Activated CD8-positive, alpha-beta memory T cell treated with anti-CD3 and anti-CD28 coated beads for 1 hour (primary cell): Measurements from ENCODE around the gene MRPS18B.
A peak's percentile ranks its signal among the peaks of the same experiment; 100 is the strongest.
"Not testable (repeated sequence)": the region's sequence is repeated elsewhere in the genome, so short reads cannot be mapped to it uniquely, and the experiment has no call there.

ENCODE experiments used
- DNase-seq, 2 donors: peaks; one replicate each; pipeline ENCODE4 v3.0.0-alpha.2; 2020; ENCODE audit warnings: low read depth in 1 of 2; ENCODE audit errors: extremely low read depth in 1 of 2

Gene MRPS18B

DNA sequence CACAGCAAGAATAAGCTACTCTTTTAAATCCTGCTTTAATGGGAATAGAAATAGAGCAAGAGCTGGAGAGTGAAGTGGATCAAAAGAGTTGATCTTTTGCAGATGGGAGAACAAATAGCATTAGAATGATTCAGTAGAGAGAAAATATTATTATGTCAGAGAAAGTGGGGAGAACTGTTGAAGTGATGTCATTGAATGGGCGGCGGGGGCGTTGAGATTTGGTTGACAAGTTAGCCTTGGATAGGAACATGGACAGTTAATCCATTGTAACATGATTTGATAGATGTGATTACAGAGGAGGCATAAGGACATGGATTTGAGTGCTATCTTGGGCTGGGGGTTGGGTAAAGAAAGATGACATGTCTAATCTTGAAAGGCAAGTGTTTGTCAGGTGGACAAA is 18.2 kb downstream of the MRPS18B start:
- no peak for DNase-seq

DNA sequence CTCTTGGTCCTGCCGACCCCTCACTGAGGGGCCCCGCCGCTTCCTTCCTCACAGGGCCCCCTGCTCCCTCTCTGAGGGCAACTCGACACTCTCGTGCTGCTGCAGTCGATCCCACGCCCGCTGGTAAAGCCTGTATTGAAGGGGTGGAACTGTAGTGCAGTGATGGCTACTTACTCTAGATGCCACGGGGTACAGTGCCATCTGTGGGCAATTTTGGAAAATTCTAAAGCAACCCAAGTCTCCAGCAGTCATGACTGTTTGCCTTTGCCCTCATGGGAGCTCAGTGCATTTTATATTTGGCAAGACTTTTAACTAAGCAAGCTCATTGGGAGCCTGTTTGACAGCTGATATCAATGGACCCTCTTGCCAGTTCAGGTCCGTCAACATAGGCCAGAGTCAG is 22.8 kb downstream of the MRPS18B start:
- no peak for DNase-seq

DNA sequence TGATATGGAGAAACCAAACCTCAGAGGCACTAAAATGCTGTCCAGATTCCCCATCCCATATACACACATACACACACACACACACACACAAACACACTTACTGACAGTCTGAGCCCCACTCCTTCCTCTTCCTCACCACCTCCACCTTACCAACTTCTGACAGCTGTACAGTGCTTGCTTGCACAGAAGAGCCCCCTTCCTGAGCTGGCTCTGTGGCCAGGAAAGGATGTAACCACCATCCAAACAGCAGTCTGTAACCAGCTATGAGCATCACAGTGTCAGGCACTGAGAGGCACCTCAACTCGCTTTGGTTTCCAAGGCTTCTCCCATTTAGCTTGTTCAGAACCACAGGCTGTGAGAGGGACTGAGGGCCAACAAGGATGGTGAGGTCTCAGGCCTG is 23.4 kb downstream of the MRPS18B start:
- no peak for DNase-seq

DNA sequence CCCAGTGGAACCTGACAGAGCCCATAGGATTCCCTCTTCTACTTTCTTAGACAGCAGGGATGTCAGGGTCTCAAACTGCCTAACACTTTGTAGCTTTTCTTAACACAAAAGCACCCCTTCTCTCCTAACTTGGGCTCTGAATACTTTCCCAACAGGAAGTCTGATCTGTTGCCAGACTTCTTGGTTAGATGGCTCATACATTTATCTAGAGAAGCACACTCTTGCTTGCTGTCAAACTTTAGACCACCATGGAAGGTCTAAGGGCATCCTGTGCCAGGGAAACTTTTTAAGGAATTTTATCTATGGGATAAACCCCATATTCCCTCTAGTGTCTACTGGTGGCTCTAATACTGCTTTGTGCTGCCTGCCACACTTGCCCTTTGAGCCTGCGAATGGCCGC is 26.0 kb downstream of the MRPS18B start:
- no peak for DNase-seq

DNA sequence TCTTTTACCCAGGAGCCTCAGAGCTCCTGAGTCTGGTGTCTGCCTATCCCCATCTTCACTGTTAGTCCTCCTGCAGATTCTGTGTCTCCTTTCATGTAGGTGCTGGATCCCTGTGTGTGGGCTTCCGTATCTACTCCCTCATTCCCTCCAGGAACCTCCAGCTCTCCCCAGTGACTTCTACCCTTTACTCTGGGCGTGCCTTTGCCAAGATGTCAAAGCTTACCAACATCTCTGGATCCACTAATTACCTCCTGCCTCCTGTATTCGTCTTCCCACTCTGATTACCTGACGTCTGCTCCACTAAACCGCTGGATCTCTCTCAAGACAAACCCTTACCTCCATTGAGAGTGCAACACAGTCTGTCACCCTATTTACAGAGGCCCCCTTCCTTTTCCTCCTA is 27.1 kb downstream of the MRPS18B start:
- no peak for DNase-seq

DNA sequence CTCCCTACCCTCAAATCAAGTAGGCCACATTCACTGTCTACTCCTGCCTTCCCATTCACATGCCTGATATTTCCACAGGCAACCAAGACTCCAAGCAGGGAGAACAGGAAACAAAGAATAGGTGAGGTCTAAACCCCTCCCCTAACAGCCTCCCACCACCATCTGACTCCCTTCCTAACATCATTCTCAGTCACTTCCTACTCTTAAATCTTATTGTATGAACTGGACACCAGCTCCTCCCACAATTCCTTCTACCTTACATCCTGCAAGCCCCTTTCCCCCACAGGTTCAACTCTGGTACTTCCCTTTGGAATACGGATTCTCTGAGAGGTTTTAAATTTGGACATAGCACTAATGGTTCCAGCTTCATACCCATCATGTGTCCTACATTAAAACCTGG is 28.3 kb downstream of the MRPS18B start:
- DNase-seq: no peak

DNA sequence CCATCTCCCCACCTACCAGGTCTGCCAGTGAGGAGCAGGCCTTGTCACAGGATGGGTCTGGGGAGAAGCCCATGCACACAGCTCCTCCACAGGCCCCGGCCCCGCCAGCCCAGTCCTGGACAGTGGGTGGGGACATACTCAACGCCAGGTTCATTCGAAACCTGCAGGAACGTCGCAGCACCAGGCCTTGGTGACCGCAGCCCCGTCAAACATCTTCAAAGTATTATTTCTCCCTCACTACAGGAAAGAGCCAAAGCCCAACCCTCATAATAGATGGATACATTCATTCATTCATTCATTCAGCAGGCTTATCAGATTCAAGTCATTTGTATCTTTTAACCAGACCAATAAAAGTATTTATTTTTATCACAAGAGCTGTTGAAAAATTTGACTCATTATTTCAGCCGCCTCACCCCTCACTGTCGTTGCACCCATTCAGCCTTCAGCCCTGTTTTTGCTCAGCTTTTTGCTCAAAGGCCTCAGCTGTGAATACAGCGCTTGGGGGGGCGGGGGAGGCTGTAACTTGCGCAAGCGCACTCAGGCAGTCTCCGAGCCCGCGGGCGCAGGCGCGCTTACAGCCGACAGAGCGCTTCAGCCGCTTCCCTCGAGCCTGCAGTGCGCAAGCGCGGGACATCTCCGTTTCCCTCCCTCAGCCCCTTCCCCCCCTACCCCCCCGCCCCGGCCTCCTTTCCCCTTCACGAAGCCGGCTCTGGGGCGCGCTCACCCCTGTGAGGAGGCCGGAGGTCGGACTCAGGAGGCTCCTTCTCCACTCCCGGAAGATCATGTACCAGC is 29.0 kb downstream of the MRPS18B start, which contains the start of gene C6orf136:
TSS of gene C6orf136 (plus strand) at position 684 of the 792 bp plus-strand sequence. CDS start at position 783, 99 bp downstream.
- peak; percentile 84 to 87 for DNase-seq

DNA sequence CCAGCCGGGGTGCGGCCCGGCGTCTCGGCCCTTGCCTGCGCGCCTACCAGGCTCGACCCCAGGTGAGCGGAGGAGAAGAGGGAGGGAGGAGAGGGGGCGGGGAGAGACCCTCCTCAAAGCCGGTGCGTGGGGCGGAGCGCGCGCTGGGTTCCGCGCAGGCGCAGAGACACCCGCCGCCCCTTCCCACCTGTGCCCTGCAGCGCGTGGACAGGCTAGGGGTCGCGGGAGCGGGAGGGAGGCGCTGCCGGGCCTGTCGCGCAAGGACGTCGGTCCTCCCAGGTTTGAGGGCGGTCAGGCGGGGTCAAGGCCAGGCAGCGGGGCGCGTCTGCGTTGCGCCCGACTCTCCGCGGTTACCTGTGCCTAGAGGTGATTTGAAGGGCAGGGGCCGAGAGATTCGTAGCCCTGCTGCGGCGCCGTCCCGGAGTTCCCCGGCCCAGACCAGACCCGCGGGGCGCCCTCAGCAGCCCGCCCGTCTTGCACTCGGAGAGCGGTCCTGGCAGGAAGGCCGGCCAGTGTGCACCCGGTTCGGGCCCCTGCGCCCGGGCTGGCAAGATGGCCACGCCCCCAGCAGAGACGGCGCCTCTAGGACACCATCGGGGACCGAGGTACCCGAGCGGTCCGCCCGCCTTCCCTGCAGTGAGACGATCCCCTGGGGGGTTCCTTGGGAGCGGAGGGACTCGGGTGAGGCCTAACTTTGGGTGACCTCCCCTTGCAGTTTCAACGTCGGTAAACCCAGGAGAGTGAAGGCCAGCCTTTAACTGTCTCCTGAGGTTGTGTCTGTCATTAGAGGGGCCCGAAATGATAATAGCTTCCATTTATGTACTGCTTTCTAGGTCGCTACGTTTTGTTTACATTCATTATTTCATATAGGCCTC is 29.8 kb downstream of the MRPS18B start:
- DNase-seq: peak; percentile 27 to 62

DNA sequence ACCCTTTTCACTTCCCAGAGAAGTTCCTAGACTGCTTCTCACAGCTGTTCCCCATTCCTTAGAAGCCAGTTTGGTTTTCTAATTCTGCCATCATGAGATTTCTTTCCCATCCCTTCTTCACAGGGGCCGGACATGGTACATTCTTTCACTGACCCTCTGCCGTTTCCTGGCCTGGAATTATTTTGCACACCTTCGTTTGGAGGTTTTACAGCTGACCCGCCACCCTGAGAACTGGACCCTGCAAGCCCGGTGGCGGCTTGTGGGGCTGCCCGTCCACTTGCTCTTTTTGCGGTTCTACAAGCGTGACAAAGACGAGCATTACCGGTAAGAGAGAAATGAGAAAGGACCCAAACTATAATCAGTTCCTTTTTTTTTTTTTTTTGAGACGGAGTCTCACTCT is 33.5 kb downstream of the MRPS18B start:
- DNase-seq: no peak

DNA sequence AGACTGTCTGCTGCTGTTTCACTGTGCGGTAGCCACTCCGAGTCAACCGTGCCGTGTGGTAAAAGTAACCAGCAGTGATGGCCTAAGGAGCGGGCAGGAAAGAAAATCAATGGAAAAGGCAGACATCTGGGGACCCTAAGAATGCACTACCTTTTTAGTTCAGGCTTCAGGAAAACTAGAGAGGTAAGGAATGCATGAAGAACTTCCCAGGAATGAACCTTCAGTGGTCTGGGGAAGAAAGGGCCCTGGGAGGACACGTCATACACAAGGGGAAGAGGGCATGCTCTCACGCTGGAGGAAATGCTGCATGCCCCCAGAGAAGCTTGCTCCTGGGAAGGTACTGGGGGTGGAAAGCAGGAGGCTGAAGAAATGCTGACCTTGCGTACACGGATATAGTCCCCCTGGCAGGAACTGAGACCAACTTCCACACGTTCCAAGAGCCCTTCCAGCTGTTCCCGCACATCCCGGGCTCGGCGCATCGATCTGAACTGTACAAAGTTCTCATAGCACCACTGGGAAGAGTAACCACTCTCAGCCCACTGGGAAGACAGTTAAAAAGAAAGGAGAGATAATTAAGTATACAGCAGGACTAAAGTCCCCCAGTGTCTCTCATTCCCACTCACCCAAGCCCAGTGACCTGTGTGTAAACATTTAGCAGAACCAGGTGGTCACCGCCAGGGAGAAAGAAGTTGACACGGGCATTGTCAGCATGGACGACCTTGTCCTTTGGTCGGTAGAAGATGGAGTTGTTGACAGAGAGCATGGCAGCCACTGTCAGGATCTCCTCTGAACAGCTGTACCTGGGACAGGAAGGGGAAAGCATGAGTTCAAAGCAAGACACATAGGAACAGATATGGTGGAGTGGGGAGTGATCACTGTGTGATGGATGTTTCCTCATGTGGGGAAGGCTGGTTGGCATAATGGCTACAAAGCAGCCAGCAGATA is 37.4 kb downstream of the MRPS18B start:
- no peak for DNase-seq

DNA sequence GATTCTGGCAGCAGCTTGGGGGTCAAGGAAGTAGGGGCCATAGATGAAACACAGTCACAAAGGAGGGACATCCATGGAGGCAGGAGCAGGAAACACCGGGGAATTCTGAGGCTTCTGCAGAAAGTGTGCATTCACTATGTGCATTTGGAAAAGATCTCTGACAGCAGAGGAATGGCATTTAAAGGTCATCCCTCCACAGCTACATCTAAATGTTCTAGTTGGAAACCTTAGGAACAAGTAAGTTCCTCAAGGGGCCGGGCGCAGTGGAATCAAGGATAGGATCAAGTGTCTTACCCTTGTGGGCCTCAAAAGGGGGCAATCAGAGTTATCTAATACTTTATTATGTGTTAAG is 38.1 kb downstream of the MRPS18B start:
- no peak for DNase-seq

DNA sequence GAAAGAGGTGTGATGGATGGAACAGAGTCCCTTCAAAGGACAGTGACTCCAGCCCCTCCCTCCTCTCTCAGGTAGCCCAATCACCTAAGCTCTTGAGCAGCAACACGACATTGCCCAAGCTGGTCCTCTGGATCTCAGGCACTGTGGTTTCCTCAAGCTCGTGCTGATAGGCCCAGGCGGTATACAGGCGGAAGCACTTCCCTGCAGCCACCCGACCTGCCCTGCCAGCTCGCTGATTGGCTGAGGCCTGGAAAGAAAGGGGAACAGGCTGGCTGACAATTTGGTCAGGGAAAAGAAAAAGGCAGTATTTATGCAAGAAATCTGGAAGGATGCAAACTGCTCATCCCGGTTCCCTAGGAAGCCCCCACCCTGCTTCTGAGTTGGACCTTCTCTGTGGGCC is 38.9 kb downstream of the MRPS18B start:
- DNase-seq: no peak

DNA sequence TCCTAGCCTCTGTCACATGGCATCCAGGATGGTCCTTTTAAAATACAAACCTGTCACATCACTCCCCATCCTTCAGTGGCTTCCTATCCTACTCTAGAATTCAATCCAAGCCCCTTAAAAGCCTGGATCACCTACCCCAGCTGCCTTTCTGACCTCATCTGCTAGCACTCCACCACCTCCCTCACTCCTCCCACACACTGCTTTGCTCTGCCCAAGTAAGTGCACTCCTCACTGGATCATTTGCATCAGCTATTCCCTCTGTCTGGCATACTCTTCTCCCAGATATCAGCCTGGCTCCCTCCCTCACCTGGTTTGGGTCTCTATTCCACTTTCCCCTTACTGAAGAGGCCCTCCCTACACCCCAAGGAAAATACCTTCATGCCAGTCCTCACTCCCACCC is 39.8 kb downstream of the MRPS18B start:
- no peak for DNase-seq

DNA sequence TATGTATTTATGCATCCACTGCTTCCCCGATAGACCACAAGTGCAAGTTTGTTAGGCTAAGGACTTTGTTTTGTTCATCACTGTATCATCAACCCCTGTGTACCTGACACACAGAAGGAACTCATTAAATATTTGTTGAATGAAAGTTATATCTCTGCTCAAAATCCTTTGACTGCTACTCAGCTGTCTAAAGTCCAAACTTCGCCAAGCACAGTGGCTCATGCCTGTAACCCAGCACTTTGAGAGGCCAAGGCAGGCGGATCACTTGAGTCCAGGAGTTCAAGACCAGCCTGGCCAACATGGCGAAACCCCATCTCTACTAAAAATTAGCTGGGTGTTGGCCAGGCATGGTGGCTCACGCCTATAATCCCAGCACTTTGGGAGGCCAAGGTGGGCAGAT is 40.3 kb downstream of the MRPS18B start:
- DNase-seq: not testable (repeated sequence)

DNA sequence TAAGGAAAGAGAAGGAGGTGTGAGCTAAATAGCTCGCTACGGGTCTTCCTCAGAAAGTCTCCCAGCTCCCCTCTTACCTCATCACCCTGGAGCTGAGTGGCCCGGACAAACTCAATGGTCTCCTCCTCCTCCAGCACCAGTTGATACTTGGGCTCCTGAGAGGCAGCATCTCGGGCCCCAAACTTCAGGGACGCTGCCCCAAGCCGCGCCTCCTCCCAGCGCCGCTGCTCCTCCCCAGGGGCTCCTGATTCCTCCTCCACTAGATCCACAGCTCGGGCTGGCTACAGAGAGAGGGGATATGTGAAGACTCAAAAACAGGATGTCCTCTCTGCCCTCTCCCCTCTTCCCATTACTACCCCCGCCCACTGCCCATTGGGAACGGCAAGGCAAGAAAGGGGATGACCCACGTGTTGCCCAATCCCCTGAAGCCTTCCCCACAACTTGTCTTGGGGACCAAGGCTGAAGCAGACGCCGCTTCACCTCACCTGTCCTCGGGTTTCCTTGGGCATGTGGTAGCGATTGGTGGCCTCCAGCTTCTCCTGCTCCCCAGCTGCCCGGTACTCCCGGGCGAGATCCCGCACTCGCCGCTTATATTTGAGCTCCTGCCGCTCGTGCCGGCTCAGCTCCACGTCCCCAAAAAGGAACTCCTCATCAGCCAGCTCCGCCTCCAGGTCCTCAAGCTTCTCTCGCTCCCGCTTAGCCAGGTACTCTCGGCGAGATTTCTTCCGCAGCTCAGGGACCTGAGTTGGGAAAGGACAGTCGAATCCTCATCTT is 47.5 kb downstream of the MRPS18B start:
- DNase-seq: no peak

DNA sequence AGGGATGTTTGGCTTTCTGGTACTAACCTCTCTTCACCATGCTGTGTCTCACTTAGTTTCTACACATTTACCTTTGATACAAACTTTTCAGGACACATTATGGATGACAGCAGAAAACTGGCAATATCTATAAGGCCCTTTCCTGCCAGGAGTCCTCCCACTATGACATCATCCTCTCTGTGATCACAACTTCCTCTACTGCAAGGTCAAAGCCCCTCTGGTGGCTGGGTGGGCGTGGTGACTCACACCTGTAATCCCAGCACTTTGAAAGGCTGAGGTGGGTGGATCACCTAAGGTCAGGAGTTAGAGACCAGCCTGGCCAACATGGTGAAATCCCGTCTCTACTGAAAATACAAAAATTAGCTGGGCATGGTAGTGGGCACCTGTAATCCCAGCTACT is 48.7 kb downstream of the MRPS18B start:
- not testable (repeated sequence) for DNase-seq

DNA sequence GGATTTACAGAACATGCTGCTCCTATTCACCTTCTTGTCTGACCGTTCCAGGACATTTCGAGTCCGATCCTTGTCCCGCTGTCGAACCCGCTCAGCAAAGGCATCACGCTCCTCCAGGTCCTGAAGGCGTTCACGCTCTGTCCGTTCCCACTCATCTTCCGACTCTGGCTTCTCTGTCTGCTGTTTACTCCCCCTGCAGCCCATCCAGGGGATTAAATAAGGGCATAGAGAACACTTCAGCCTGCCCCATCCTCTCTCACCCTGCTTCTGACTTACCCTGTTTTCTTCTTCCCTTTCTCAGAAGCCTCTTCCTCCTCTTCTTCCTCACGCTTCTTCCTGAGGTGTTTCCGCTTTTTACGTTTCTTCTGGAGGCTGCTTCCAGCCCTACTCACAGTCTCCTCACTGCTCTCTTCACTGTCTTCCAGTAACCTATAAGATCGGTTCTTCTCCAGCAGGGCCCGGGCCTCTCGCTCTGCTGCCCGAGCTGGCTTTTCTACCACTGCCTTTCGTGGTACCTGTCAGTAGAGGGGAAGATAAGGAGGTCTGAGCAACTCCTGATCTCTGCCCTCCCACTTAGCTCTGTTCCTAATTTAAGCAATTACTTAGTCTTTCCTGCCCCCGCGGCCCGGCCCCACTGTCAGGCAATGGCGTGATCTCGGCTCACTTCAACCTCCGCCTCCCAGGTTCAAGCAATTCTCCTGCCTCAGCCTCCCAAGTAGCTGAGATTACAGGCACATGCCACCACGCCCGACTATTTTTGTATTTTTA is 53.3 kb downstream of the MRPS18B start:
- DNase-seq: no peak

DNA sequence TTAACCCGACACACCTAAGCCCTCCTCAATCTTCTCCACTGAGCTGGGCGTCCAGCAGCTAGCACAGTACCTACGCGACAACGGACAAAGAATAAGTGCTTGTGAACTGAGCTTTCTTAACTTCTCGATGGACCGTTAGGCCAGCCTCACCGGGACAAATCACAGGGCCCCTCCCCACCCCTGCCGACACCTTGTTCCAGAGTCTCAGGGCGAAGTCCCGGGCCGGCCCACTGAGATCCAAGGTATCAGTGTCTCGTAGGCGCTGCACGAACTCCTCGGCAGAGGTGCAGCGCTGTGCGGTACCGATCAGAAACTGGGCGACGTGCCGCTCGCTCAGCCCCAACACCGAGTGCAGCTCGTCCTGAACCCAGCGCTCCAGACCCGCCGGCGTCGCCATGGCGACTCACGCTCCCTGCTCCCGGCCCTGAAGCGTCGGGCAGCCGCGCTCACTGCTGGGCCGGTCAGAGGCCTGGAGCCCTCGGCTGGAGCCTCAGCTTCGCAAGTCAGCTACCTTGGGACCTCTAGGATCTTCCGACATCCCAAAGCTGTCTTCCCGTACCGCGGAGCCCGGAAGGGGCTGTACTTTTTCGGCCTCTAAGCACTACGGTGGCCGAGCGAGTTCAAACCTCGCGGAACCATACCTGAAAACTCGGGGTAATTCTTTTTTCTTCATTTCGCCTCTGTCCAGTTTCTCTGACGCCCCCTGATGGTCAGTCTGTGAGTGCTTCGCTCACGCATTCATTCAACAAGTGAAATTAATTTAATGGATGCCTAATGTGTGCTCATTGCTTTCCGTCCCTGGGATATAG is 55.0 kb downstream of the MRPS18B start, which contains the start of gene DHX16:
TSS of gene DHX16 (minus strand) at position 562 of the 809 bp plus-strand sequence. CDS start at position 397, 165 bp downstream.
- peak; percentile 78 to 79 for DNase-seq
